B cell (primary cell): ENCODE measurements around the gene SYT6. TPM values are rescaled to one million over a fixed set of nuclear protein-coding genes. Genes with fewer than 3 reads are reported as not detected.

Source experiments
- ATAC-seq: fragments of 200-7000 bp; cut with Tn5 transposase; one replicate; pipeline ENCODE4 v1.10.0; 2021; ENCODE audit warnings: low read depth, mild to moderate bottlenecking, moderate number of reproducible peaks, moderate library complexity
- CTCF ChIA-PET: fragments of 350-600 bp; sonication (Branson Sonifier 250); formaldehyde crosslinking; loops from one replicate; lab custom pipeline; 2021; ENCODE audit warnings: antibody characterized with exemption, inconsistent platforms; lab: Charles Lee
- POLR2A ChIA-PET: fragments of 350-600 bp; sonication (Branson Sonifier 250); formaldehyde crosslinking; loops from one replicate; lab custom pipeline; 2021; ENCODE audit warnings: antibody characterized with exemption; lab: Charles Lee
- DNase-seq: peaks from one replicate; pipeline ENCODE4 v3.0.0; 2013
- H2AFZ ChIP-seq: 2 replicates; pipeline ENCODE4 v1.6.1; 2012; ENCODE audit warnings: mild to moderate bottlenecking, low read depth, low read length; ENCODE audit not compliant: insufficient read depth, poor library complexity, severe bottlenecking
- H3K27ac ChIP-seq, 2 donors: 1 replicate in 1 of 2; 2 replicates in 1 of 2; pipeline ENCODE4 v1.5.1; 2012 to 2013; ENCODE audit warnings: low read length in 2 of 2, mild to moderate bottlenecking in 2 of 2, moderate library complexity in 1 of 2
- H3K27me3 ChIP-seq, 4 experiments: fragments of 200-600 bp in 1 of 4; sonication (generic) in 1 of 4; replicated peaks in 1 of 4; 1 replicate in 2 of 4; 2 replicates in 2 of 4; pipeline versions ENCODE4 v1.6.1 to v1.7.0; 2013 to 2016; ENCODE audit warnings: low read length in 3 of 4, mild to moderate bottlenecking in 2 of 4, mixed read lengths in 1 of 4, moderate library complexity in 1 of 4; ENCODE audit not compliant: insufficient read depth in 4 of 4, control insufficient read depth in 3 of 4; ENCODE audit errors: control extremely low read depth in 1 of 4
- H3K36me3 ChIP-seq, 2 experiments: replicated peaks in 1 of 2; 1 replicate in 1 of 2; 2 replicates in 1 of 2; pipeline versions ENCODE4 v1.6.1 to v1.7.1; 2013; ENCODE audit warnings: low read length in 1 of 2; ENCODE audit not compliant: insufficient read depth in 2 of 2, control insufficient read depth in 1 of 2; ENCODE audit errors: control extremely low read depth in 1 of 2, extremely low read depth in 1 of 2
- H3K4me1 ChIP-seq, 2 donors: fragments of 200-600 bp in 1 of 2; sonication (generic) in 1 of 2; 1 replicate in 1 of 2; 2 replicates in 1 of 2; pipeline versions ENCODE4 v1.5.1 to v1.6.1; 2013 to 2017; ENCODE audit warnings: low read length in 2 of 2; ENCODE audit not compliant: control insufficient read depth in 2 of 2, insufficient read depth in 2 of 2
- H3K4me2 ChIP-seq: replicated peaks from 2 replicates; pipeline ENCODE3; 2012; ENCODE audit warnings: mild to moderate bottlenecking, low read depth, low read length; ENCODE audit not compliant: poor library complexity, severe bottlenecking
- H3K4me3 ChIP-seq, 5 experiments: fragments of 200-600 bp in 1 of 5; sonication (generic) in 1 of 5; 1 replicate in 3 of 5; 2 replicates in 2 of 5; pipeline versions ENCODE4 v1.5.1 to v1.7.0; 2011 to 2016; ENCODE audit warnings: low read length in 4 of 5, mild to moderate bottlenecking in 4 of 5, low read depth in 2 of 5, control low read depth in 1 of 5, moderate library complexity in 1 of 5; ENCODE audit not compliant: insufficient read depth in 1 of 5; ENCODE audit errors: control extremely low read depth in 1 of 5, extremely low read depth in 1 of 5
- H3K79me2 ChIP-seq: fragments of 200-600 bp; sonication (generic); one replicate; pipeline ENCODE4 v1.6.0; 2016; ENCODE audit warnings: low read length; ENCODE audit not compliant: control insufficient read depth, insufficient read depth
- H3K9ac ChIP-seq: fragments of 200-600 bp; sonication (generic); 2 replicates; pipeline ENCODE4 v1.6.1; 2017; ENCODE audit warnings: mild to moderate bottlenecking, low read length, moderate library complexity
- H3K9me3 ChIP-seq, 3 donors: one replicate each; pipeline versions ENCODE4 v1.6.1 to v1.7.1; 2013; ENCODE audit warnings: low read length in 2 of 3; ENCODE audit not compliant: control insufficient read depth in 2 of 3, insufficient read depth in 1 of 3; ENCODE audit errors: control extremely low read depth in 1 of 3
- H4K20me1 ChIP-seq: 2 replicates; pipeline ENCODE4 v1.6.0; 2012; ENCODE audit warnings: mild to moderate bottlenecking, low read length; ENCODE audit not compliant: insufficient read depth, control insufficient read depth, poor library complexity, severe bottlenecking
- H3K27ac Mint-ChIP-seq: one replicate; pipeline ENCODE4 v1.8.0; 2021; ENCODE audit warnings: mixed read lengths
- H3K27me3 Mint-ChIP-seq: one replicate; pipeline ENCODE4 v1.8.0; 2021; ENCODE audit warnings: mixed read lengths
- H3K4me1 Mint-ChIP-seq: one replicate; pipeline ENCODE4 v1.8.0; 2021; ENCODE audit warnings: mixed read lengths
- H3K4me3 Mint-ChIP-seq: one replicate; pipeline ENCODE4 v1.8.0; 2021; ENCODE audit warnings: mixed read lengths
- H3K9me3 Mint-ChIP-seq: one replicate; pipeline ENCODE4 v1.8.0; 2022; ENCODE audit warnings: mixed read lengths; ENCODE audit not compliant: insufficient read depth
- CTCF ChIP-seq: fragments of 200-600 bp; IDR thresholded peaks from one replicate; pipeline ENCODE4 v1.8.0; 2022; ENCODE audit warnings: antibody characterized with exemption, mild to moderate bottlenecking
- EZH2 ChIP-seq: IDR thresholded peaks from 2 replicates; pipeline ENCODE4 v1.6.1; 2012; ENCODE audit warnings: borderline replicate concordance, low read depth, mild to moderate bottlenecking, moderate library complexity, low read length; ENCODE audit not compliant: insufficient read depth, poor library complexity, severe bottlenecking
- WGBS: methylation state at CpG from one replicate; pipeline ENCODE4 v1.1.5; 2013; ENCODE audit warnings: missing lambda C conversion rate; ENCODE audit not compliant: insufficient coverage; 5-methylcytosine and 5-hydroxymethylcytosine counted together
- intact Hi-C: fragments of 100-400 bp; cut with micrococcal nuclease; formaldehyde crosslinking; loops from one replicate; pipeline ENCODE4 v1.10.0; 2022
- polyA plus RNA-seq: library from polyadenylated mRNA; depleted of rRNA; stranded (reverse); fragments of >200 nt; gene quantifications from 2 replicates; pipeline ENCODE4 v1.2.3, GENCODE V29; 2012
- total RNA-seq, 2 donors: library from RNA; stranded (reverse); fragments of 120-200 nt in 1 of 2; gene quantifications; 1 replicate in 1 of 2; 2 replicates in 1 of 2; pipeline versions ENCODE4 v1.2.3 to v1.2.4, GENCODE V29; 2013 to 2022

SYT6 gene
- total and polyA plus RNA-seq, 2 donors (not counting 1 experiment from before 2014, with no cell fraction given) = not detected

GRCh38 chr1:114103992-114104391, 49.7 kb downstream of the SYT6 start:
- H3K9ac ChIP-seq = no peak overlapping the region
- POLR2A ChIA-PET = no interaction called here
- WGBS = 63% methylated on average over 2 of the region's 2 CpGs
- no peaks in the 10 kb centered on the region for H3K36me3 ChIP-seq
- H3K27ac ChIP-seq = no peak overlapping the region
- Mint-ChIP-seq H3K4me1 (no peaks in the 10 kb centered on the region), H3K27ac (no peak overlapping the region), H3K4me3 (no peak overlapping the region), H3K9me3 (no peaks in the 10 kb centered on the region), H3K27me3 (peaks cover 17% of the 10 kb centered on the region)
- TF ChIP-seq EZH2 = no peak
- CTCF ChIA-PET = no interaction called here
- no peak for ATAC-seq
- H3K4me3 ChIP-seq = no peak overlapping the region
- H4K20me1 ChIP-seq = no peaks in the 10 kb centered on the region
- DNase-seq = no peak
- no peaks in the 10 kb centered on the region for H3K4me1 ChIP-seq
- no peak overlapping the region for H2AFZ ChIP-seq
- H3K27me3 ChIP-seq = peaks cover 0 to 2% (median under 1%) of the 10 kb centered on the region in 4 experiments
- intact Hi-C loops = loop anchor here (1.0 kb wide), 1 partner anchor 7 kb away; no protein-coding TSS in a partner anchor
- H3K79me2 ChIP-seq = no peaks in the 10 kb centered on the region
- no peak overlapping the region for H3K4me2 ChIP-seq
- no peaks in the 10 kb centered on the region for H3K9me3 ChIP-seq

- intact Hi-C loops = no loop called here
- H3K27ac ChIP-seq = no peak overlapping the region
- ChIA-PET CTCF (no interaction called here), POLR2A (no interaction called here)
- no peaks in the 10 kb centered on the region for H3K4me1 Mint-ChIP-seq
- no peak overlapping the region for H3K27ac Mint-ChIP-seq
- ATAC-seq (no peak), DNase-seq (no peak)
- no peaks in the 10 kb centered on the region for H3K4me1 ChIP-seq
- no peaks in the 10 kb centered on the region for H3K9me3 Mint-ChIP-seq
- peaks cover 0 to 2% (median under 1%) of the 10 kb centered on the region in 4 experiments for H3K27me3 ChIP-seq
- no peaks in the 10 kb centered on the region for H4K20me1 ChIP-seq
- H3K4me3 Mint-ChIP-seq = no peak overlapping the region
- TF ChIP-seq EZH2 = no peak
- TF ChIP-seq CTCF = no peak
- 100% methylated on average over 1 of the region's 2 CpGs for WGBS
- H3K36me3 ChIP-seq = no peaks in the 10 kb centered on the region
- H3K4me2 ChIP-seq = no peak overlapping the region
- peaks cover 11% of the 10 kb centered on the region for H3K27me3 Mint-ChIP-seq
- H3K9me3 ChIP-seq = no peaks in the 10 kb centered on the region
- no peak overlapping the region for H2AFZ ChIP-seq
- H3K9ac ChIP-seq = no peak overlapping the region
- no peak overlapping the region for H3K4me3 ChIP-seq
- H3K79me2 ChIP-seq = no peaks in the 10 kb centered on the region
Measured at GRCh38 chr1:114102136-114102535, 51.5 kb downstream of the SYT6 start.
